Loucy (cell line): ENCODE measurements around the gene ZCWPW1.

Source experiments
- H2AFZ ChIP-seq: fragments of 200-600 bp; sonication (generic); 2 replicates; pipeline ENCODE4 v1.6.0; 2016; ENCODE audit warnings: antibody characterized with exemption, mild to moderate bottlenecking, low read length, moderate library complexity
- H3F3A ChIP-seq: fragments of 200-600 bp; 2 replicates; pipeline ENCODE4 v1.6.0; 2016; ENCODE audit warnings: antibody characterized with exemption, low read depth, mild to moderate bottlenecking
- H3K27me3 ChIP-seq: fragments of 200-600 bp; sonication (generic); 2 replicates; pipeline ENCODE4 v1.6.1; 2014; ENCODE audit warnings: low read length, mild to moderate bottlenecking; ENCODE audit not compliant: insufficient read depth, poor library complexity, severe bottlenecking
- H3K36me3 ChIP-seq: fragments of 200-600 bp; sonication (generic); 2 replicates; pipeline ENCODE4 v1.6.1; 2016; ENCODE audit warnings: low read length; ENCODE audit not compliant: insufficient read depth
- H3K4me1 ChIP-seq: fragments of 200-600 bp; sonication (generic); 2 replicates; pipeline ENCODE4 v1.5.1; 2014; ENCODE audit warnings: low read length, mild to moderate bottlenecking; ENCODE audit not compliant: insufficient read depth, poor library complexity, severe bottlenecking
- H3K4me2 ChIP-seq: fragments of 200-600 bp; sonication (generic); 2 replicates; pipeline ENCODE4 v1.6.0; 2014; ENCODE audit warnings: antibody characterized with exemption, low read length, low read depth, mild to moderate bottlenecking; ENCODE audit not compliant: poor library complexity, severe bottlenecking
- H3K4me3 ChIP-seq: fragments of 200-600 bp; sonication (generic); 2 replicates; pipeline ENCODE4 v1.5.1; 2014; ENCODE audit warnings: low read length, mild to moderate bottlenecking, mixed read lengths; ENCODE audit not compliant: poor library complexity, severe bottlenecking
- H3K79me2 ChIP-seq: fragments of 200-600 bp; sonication (generic); 2 replicates; pipeline ENCODE4 v1.6.1; 2014; ENCODE audit warnings: low read length; ENCODE audit not compliant: insufficient read depth
- H3K9ac ChIP-seq: fragments of 200-600 bp; sonication (generic); 2 replicates; pipeline ENCODE4 v1.6.0; 2014; ENCODE audit warnings: mild to moderate bottlenecking, low read depth, low read length, moderate library complexity; ENCODE audit not compliant: poor library complexity, severe bottlenecking
- H3K9me2 ChIP-seq: fragments of 200-600 bp; sonication (generic); replicated peaks from 2 replicates; pipeline ENCODE4 v1.6.1; 2016; ENCODE audit warnings: low read depth, low read length, mixed read lengths
- H3K9me3 ChIP-seq: fragments of 200-600 bp; sonication (generic); 2 replicates; pipeline ENCODE4 v1.6.1; 2014; ENCODE audit warnings: mild to moderate bottlenecking, antibody characterized with exemption, low read length, low read depth; ENCODE audit not compliant: insufficient read depth
- H4K20me1 ChIP-seq: fragments of 200-600 bp; sonication (generic); 2 replicates; pipeline ENCODE4 v1.6.0; 2014; ENCODE audit warnings: antibody characterized with exemption, low read length, mild to moderate bottlenecking; ENCODE audit not compliant: insufficient read depth, poor library complexity, severe bottlenecking
- EZH2phosphoT487 ChIP-seq: fragments of 200-600 bp; IDR thresholded peaks from 2 replicates; pipeline ENCODE4 v1.6.1; 2018; ENCODE audit warnings: antibody characterized with exemption, mild to moderate bottlenecking, moderate library complexity, borderline replicate concordance
- TF ChIP-seq, protein P1 (sequence below): fragments of 200-600 bp; sonication (generic); conservative IDR thresholded peaks from 2 replicates; pipeline ENCODE4 v1.5.1; 2014; ENCODE audit warnings: mild to moderate bottlenecking, antibody characterized with exemption, low read length

ZCWPW1 gene

DNA sequence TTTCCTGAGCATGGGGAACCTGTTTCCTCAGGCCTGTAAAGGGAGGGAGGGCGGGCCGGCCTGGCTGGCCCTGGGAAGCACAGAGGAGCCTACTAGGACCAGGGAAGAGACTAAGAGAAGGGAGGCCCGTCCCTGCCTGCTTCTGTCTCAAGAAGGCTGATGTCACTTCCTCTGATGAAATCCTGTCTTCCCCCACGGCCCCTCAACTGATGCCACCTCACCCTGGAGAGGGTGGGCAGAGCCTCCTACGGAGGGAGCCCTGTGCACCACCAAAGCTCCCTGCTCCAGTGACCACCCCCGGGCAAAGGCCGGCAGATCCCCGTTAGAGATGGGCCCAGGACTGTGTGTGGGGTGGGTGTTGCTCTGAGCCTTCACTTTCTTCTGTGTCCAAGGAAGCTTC, 56.2 kb downstream of the ZCWPW1 start:
- Histone ChIP-seq H3F3A (no peaks in the 10 kb centered on the region), H3K4me1 (peaks cover 17% of the 10 kb centered on the region), H3K36me3 (no peaks in the 10 kb centered on the region), H3K9me3 (no peaks in the 10 kb centered on the region), H4K20me1 (no peaks in the 10 kb centered on the region), H3K4me2 (peak overlapping the region; percentile 40), H2AFZ (no peak overlapping the region), H3K9me2 (no peaks in the 10 kb centered on the region), H3K4me3 (peak overlapping the region; percentile 23), H3K79me2 (no peaks in the 10 kb centered on the region), H3K27me3 (no peaks in the 10 kb centered on the region), H3K9ac (peak overlapping the region; percentile 61)
- no peak for TF ChIP-seq EZH2phosphoT487
- TF ChIP-seq, protein P1, sequence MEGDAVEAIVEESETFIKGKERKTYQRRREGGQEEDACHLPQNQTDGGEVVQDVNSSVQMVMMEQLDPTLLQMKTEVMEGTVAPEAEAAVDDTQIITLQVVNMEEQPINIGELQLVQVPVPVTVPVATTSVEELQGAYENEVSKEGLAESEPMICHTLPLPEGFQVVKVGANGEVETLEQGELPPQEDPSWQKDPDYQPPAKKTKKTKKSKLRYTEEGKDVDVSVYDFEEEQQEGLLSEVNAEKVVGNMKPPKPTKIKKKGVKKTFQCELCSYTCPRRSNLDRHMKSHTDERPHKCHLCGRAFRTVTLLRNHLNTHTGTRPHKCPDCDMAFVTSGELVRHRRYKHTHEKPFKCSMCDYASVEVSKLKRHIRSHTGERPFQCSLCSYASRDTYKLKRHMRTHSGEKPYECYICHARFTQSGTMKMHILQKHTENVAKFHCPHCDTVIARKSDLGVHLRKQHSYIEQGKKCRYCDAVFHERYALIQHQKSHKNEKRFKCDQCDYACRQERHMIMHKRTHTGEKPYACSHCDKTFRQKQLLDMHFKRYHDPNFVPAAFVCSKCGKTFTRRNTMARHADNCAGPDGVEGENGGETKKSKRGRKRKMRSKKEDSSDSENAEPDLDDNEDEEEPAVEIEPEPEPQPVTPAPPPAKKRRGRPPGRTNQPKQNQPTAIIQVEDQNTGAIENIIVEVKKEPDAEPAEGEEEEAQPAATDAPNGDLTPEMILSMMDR: no peak

DNA sequence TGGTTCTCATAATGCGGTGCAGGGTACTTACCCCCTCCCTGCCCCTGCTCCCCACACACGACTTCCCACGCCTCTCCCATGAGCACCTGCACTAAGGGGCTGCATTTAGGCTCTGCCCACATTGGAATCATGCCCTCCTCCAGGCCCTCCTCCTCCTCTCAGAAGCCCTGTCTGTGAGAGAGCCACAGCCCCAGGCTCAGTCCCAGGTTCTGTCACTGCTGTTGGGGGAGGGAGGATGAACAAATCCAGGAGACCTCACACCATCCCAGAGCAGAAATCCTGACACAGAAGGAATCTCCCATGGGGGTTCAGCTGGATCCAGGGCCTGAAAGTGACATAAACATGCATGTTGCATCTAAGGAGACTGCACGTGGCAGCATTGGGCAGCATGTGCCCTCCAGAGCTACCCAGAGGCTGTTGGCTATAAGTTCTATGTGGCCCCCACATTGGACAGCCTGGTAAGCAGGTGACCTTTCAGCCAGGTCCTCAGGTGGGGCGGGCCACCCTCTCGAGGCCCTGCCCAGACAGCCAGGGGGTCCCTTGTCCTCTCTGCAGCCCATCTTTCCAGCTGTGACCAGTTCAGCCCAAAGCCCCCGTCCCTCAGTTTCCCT, 56.8 kb downstream of the ZCWPW1 start:
- Histone ChIP-seq H3K9me3 (no peaks in the 10 kb centered on the region), H3K79me2 (no peaks in the 10 kb centered on the region), H2AFZ (no peak overlapping the region), H3K36me3 (no peaks in the 10 kb centered on the region), H3K4me2 (peak overlapping the region; percentile 40), H3K4me1 (peaks cover 17% of the 10 kb centered on the region), H3K9me2 (no peaks in the 10 kb centered on the region), H3K4me3 (no peak overlapping the region), H3K27me3 (no peaks in the 10 kb centered on the region), H3F3A (no peaks in the 10 kb centered on the region), H4K20me1 (no peaks in the 10 kb centered on the region), H3K9ac (peak overlapping the region; percentile 61)
- TF ChIP-seq, protein P1: no peak
- no peak for TF ChIP-seq EZH2phosphoT487

DNA sequence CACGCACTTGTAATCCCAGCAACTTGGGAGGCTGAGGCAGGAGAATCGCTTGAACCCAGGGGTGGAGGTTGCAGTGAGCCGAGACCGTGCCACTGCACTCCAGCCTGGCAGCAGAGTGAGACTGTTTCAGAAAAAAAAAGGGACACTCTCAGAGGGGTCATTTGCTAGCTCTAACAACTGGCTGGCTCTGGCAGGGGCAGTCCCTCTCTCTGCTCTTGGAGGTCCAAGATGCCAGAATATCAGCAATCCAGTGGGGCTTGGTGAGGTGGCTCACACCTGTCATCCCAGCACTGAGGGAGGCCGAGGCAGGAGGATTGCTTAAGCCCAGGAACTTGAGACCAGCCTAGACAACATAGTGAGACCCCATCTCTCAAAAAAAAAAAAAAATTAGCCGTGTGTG, 57.8 kb downstream of the ZCWPW1 start:
- H2AFZ ChIP-seq: no peak overlapping the region
- no peaks in the 10 kb centered on the region for H3K27me3 ChIP-seq
- peaks cover 22% of the 10 kb centered on the region for H3K4me1 ChIP-seq

More for the DNA sequence above, 57.8 kb downstream of the ZCWPW1 start:
- Histone ChIP-seq H3K79me2 (no peaks in the 10 kb centered on the region), H3K36me3 (no peaks in the 10 kb centered on the region), H3K4me3 (no peak overlapping the region), H3K4me2 (no peak overlapping the region), H3K9ac (no peak overlapping the region), H3F3A (no peaks in the 10 kb centered on the region), H3K9me3 (no peaks in the 10 kb centered on the region), H4K20me1 (no peaks in the 10 kb centered on the region), H3K9me2 (no peaks in the 10 kb centered on the region)
- TF ChIP-seq, protein P1: no peak
- TF ChIP-seq EZH2phosphoT487: no peak
